ENCODE measurements around the gene FRMD4A. TPM values are rescaled to one million over a fixed set of nuclear protein-coding genes. Genes with fewer than 3 reads are reported as not detected.

Gene FRMD4A
- total and polyA plus RNA-seq, 2 of the 4 experiments (the other 2 are of a cell fraction): 30.3 to 68.8 TPM

- H3K4me1 ChIP-seq (ENCODE audit: control insufficient read depth, insufficient read depth, low read length): no peaks in the 10 kb centered on the region; the same call in 1 of the 2 replicates
- H4K8ac ChIP-seq (ENCODE audit: low read depth in 2 of 2, low read length in 2 of 2): no peak overlapping the region
- H3K18ac ChIP-seq (ENCODE audit: low read depth, low read length): no peak overlapping the region
- ChIA-PET CTCF (no interaction called here), POLR2A (ENCODE audit: unreplicated experiment) (no interaction called here)
- TF ChIP-seq CHD1 (IDR thresholded peaks at IDR 0.05; ENCODE audit: low read depth, low read length): no peak
- TF ChIP-seq SMC3 (IDR thresholded peaks at IDR 0.05; ENCODE audit: low read depth, low read length): no peak
- TF ChIP-seq RCOR1 (IDR thresholded peaks at IDR 0.05; ENCODE audit: insufficient replicate concordance, low read length): no peak
- TF ChIP-seq RAD21 (IDR thresholded peaks at IDR 0.05; ENCODE audit: low read length): no peak
- TF ChIP-seq USF2 (IDR thresholded peaks at IDR 0.05; ENCODE audit: low read depth, low read length): no peak
- no peak for TF ChIP-seq RFX5 (IDR thresholded peaks at IDR 0.05; ENCODE audit: low read depth, low read length)
- TF ChIP-seq FOS (IDR thresholded peaks at IDR 0.05; ENCODE audit: low read depth, low read length): no peak
- TF ChIP-seq MAZ (IDR thresholded peaks at IDR 0.05; ENCODE audit: borderline replicate concordance, low read depth, low read length): no peak
- TF ChIP-seq MAFK (IDR thresholded peaks at IDR 0.05; ENCODE audit: low read depth, low read length): no peak
- no peak for TF ChIP-seq ELK1 (IDR thresholded peaks at IDR 0.05; ENCODE audit: borderline replicate concordance, low read depth, low read length)
- H2AFZ ChIP-seq (replicated peaks; ENCODE audit: low read length, poor library complexity): no peak overlapping the region
- no peak overlapping the region for H3K4me2 ChIP-seq (ENCODE audit: low read depth, low read length)
- no peak overlapping the region for H2BK120ac ChIP-seq (ENCODE audit: low read depth, low read length)
- H3K27me3 ChIP-seq (ENCODE audit: control insufficient read depth, insufficient read depth, low read length): no peaks in the 10 kb centered on the region
- H3K9me3 ChIP-seq (ENCODE audit: control insufficient read depth, insufficient read depth, low read length): no peaks in the 10 kb centered on the region
- no peak overlapping the region for H3K4me3 ChIP-seq (ENCODE audit: insufficient read depth, low read depth, low read length)
- in situ Hi-C loops (cut with MboI; ENCODE audit: low sequenced_read_pairs): no loop called here
- peaks cover 10% of the 10 kb centered on the region for H3K9me1 ChIP-seq (ENCODE audit: insufficient read depth, low read length)
- H2AK5ac ChIP-seq (ENCODE audit: low read depth, low read length): no peak overlapping the region
- intact Hi-C loops (cut with micrococcal nuclease): no loop called here
- WGBS, 2 experiments (ENCODE audit: extremely low coverage in 2 of 2, insufficient read length in 1 of 2): no CpG with 5 or more reads among the region's 11 CpGs
- 0 out of 2 replicates have a peak, but pooled peaks cover 3% of the 10 kb centered on the region for H3K36me3 ChIP-seq (ENCODE audit: control insufficient read depth, insufficient read depth, low read length)
- H4K5ac ChIP-seq (ENCODE audit: low read depth, low read length): no peak overlapping the region
- H2BK20ac ChIP-seq (ENCODE audit: low read depth, low read length): no peak overlapping the region; the same call in 1 of the 2 replicates
- H3K56ac ChIP-seq (ENCODE audit: extremely low read depth, insufficient read depth, low read length): no peak overlapping the region
- no peak overlapping the region for H2AK9ac ChIP-seq (replicated peaks; ENCODE audit: low read depth, low read length, poor library complexity)
- H3K23ac ChIP-seq (ENCODE audit: low read depth, low read length): no peak overlapping the region
- H3K79me1 ChIP-seq (ENCODE audit: low read depth in 1 of 2, low read length in 2 of 2): peaks cover 26 to 74% of the 10 kb centered on the region in 2 experiments
- H3K14ac ChIP-seq (replicated peaks; ENCODE audit: low read depth, low read length): no peak overlapping the region
- no peak for ATAC-seq (ENCODE audit: low read depth)
- no peak overlapping the region for H3K4ac ChIP-seq (ENCODE audit: low read depth, low read length)
- dilution Hi-C loops (cut with HindIII; ENCODE audit: low sequenced_read_pairs, unreplicated experiment): no loop called here
- H4K91ac ChIP-seq (ENCODE audit: insufficient read depth, low read depth, low read length): no peak overlapping the region
- H2BK15ac ChIP-seq (ENCODE audit: low read depth, low read length): no peak overlapping the region
- no peak overlapping the region for H3K27ac ChIP-seq (ENCODE audit: insufficient read depth, low read length)
- no peak for DNase-seq
- H2BK5ac ChIP-seq (ENCODE audit: low read depth, low read length, poor library complexity, severe bottlenecking): no peak overlapping the region
- peaks cover 5% of the 10 kb centered on the region; the same call in 1 of the 2 replicates for H4K20me1 ChIP-seq (ENCODE audit: insufficient read depth, low read length)
- H3K9ac ChIP-seq (ENCODE audit: low read depth, low read length): no peak overlapping the region
- no TSS peak for BruUV-seq (replicated peaks)
These were observed 472.0 kb downstream of the FRMD4A start for GRCh38 chr10:13858709-13859108.

Measured in IMR-90 (cell line).